Endodermal cell (in vitro differentiated cells): ENCODE results near the gene IPCEF1. TPM values are rescaled to one million over a fixed set of nuclear protein-coding genes. Genes with fewer than 3 reads are reported as not detected.

ENCODE experiments used
- DNase-seq: peaks from one replicate; pipeline ENCODE4 v3.0.0-alpha.2; 2017
- H3K27ac ChIP-seq: 2 replicates; pipeline ENCODE4 v1.5.1; 2013; ENCODE audit warnings: mild to moderate bottlenecking, low read depth, low read length, moderate library complexity
- H3K27me3 ChIP-seq: 2 replicates; pipeline ENCODE4 v1.6.1; 2013; ENCODE audit warnings: mild to moderate bottlenecking, low read length, moderate library complexity; ENCODE audit not compliant: insufficient read depth, control insufficient read depth, poor library complexity, severe bottlenecking
- H3K36me3 ChIP-seq: 2 replicates; pipeline ENCODE4 v1.7.0; 2013; ENCODE audit warnings: mild to moderate bottlenecking, low read length, moderate library complexity; ENCODE audit not compliant: control insufficient read depth, insufficient read depth
- H3K4me1 ChIP-seq: one replicate; pipeline ENCODE4 v1.7.0; 2013; ENCODE audit warnings: low read length; ENCODE audit not compliant: control insufficient read depth, insufficient read depth
- H3K4me3 ChIP-seq: 2 replicates; pipeline ENCODE4 v1.5.1; 2013; ENCODE audit warnings: mild to moderate bottlenecking, low read length, moderate library complexity
- H3K9ac ChIP-seq: 2 replicates; pipeline ENCODE4 v1.6.1; 2013; ENCODE audit warnings: mild to moderate bottlenecking, low read length, moderate library complexity; ENCODE audit not compliant: poor library complexity, severe bottlenecking; ENCODE audit errors: extremely low read depth
- H3K9me3 ChIP-seq: 2 replicates; pipeline ENCODE4 v1.6.1; 2013; ENCODE audit warnings: mild to moderate bottlenecking, low read length, moderate library complexity; ENCODE audit not compliant: control insufficient read depth
- H3K27ac Mint-ChIP-seq: 2 replicates; pipeline ENCODE4 v1.8.0; 2020; ENCODE audit warnings: mixed read lengths
- H3K27me3 Mint-ChIP-seq: 2 replicates; pipeline ENCODE4 v1.8.0; 2021; ENCODE audit warnings: mild to moderate bottlenecking, mixed read lengths; ENCODE audit not compliant: insufficient read depth
- H3K36me3 Mint-ChIP-seq: 2 replicates; pipeline ENCODE4 v1.8.0; 2020; ENCODE audit warnings: low read depth, mixed read lengths
- H3K4me1 Mint-ChIP-seq: 2 replicates; pipeline ENCODE4 v1.8.0; 2020; ENCODE audit warnings: mixed read lengths
- H3K4me3 Mint-ChIP-seq: 2 replicates; pipeline ENCODE4 v1.8.0; 2020; ENCODE audit warnings: mild to moderate bottlenecking, moderate library complexity, mixed read lengths
- H3K9me3 Mint-ChIP-seq: 2 replicates; pipeline ENCODE4 v1.8.0; 2020; ENCODE audit warnings: mild to moderate bottlenecking, mixed read lengths
- CTCF ChIP-seq: fragments of 200-600 bp; sonication (generic); conservative IDR thresholded peaks from 2 replicates; pipeline ENCODE4 v1.5.0; 2021; ENCODE audit warnings: antibody characterized with exemption, mild to moderate bottlenecking
- WGBS, 2 experiments: methylation state at CpG; one replicate each; pipeline versions ENCODE4 v1.1.5 to v1.1.7; 2013; ENCODE audit warnings: missing lambda C conversion rate in 2 of 2, mixed read lengths in 1 of 2; ENCODE audit not compliant: insufficient coverage in 1 of 2, insufficient read length in 1 of 2; 5-methylcytosine and 5-hydroxymethylcytosine counted together
- total RNA-seq, 2 donors: library from RNA; stranded (reverse); fragmentation: NEBNext Ultra II Directional in 1 of 2; extraction: Animal tissue kit (Norgen Biotek cat#: 25700) in 1 of 2; gene quantifications; 2 replicates in 1 of 2; 3 replicates in 1 of 2; pipeline ENCODE4 v1.2.1, GENCODE V29; 2021

Gene IPCEF1
- total RNA-seq, 2 donors from 2014 or later, result 2.2 to 2.8 TPM

- no peaks in the 10 kb centered on the region for H3K9me3 Mint-ChIP-seq
- peaks cover 5% of the 10 kb centered on the region for H3K4me1 Mint-ChIP-seq
- Histone ChIP-seq H3K27ac (no peak overlapping the region), H3K4me3 (no peak overlapping the region), H3K27me3 (no peaks in the 10 kb centered on the region), H3K9ac (no peak overlapping the region), H3K36me3 (no peaks in the 10 kb centered on the region), H3K4me1 (no peaks in the 10 kb centered on the region), H3K9me3 (no peaks in the 10 kb centered on the region)
- no peaks in the 10 kb centered on the region for H3K27me3 Mint-ChIP-seq
- WGBS, 2 experiments, result 89 to 100% methylated on average over 3 to 4 of the region's 4 CpGs
- H3K36me3 Mint-ChIP-seq, result no peaks in the 10 kb centered on the region
- DNase-seq, result no peak
- no peak overlapping the region for H3K4me3 Mint-ChIP-seq
- H3K27ac Mint-ChIP-seq, result no peak overlapping the region
- TF ChIP-seq CTCF, result no peak
Observed at GRCh38 chr6:154228521-154228905, 128.1 kb downstream of the IPCEF1 start.

GRCh38 chr6:154227862-154228520 is 128.6 kb downstream of the IPCEF1 start:
- Mint-ChIP-seq H3K27me3 (no peaks in the 10 kb centered on the region), H3K27ac (no peak overlapping the region), H3K4me3 (no peak overlapping the region), H3K36me3 (no peaks in the 10 kb centered on the region), H3K9me3 (no peaks in the 10 kb centered on the region), H3K4me1 (peaks cover 5% of the 10 kb centered on the region)
- Histone ChIP-seq H3K36me3 (no peaks in the 10 kb centered on the region), H3K9me3 (no peaks in the 10 kb centered on the region), H3K27me3 (no peaks in the 10 kb centered on the region), H3K9ac (no peak overlapping the region), H3K4me1 (no peaks in the 10 kb centered on the region), H3K27ac (no peak overlapping the region), H3K4me3 (no peak overlapping the region)
- WGBS, 2 experiments, result 70 to 81% methylated on average over 3 to 7 of the region's 7 CpGs
- no peak for DNase-seq
- no peak for TF ChIP-seq CTCF

- no peak overlapping the region for H3K27ac ChIP-seq
- Mint-ChIP-seq H3K4me1 (peaks cover under 1% of the 10 kb centered on the region), H3K27me3 (no peaks in the 10 kb centered on the region), H3K4me3 (no peak overlapping the region), H3K36me3 (no peaks in the 10 kb centered on the region), H3K9me3 (no peaks in the 10 kb centered on the region), H3K27ac (no peak overlapping the region)
- no peaks in the 10 kb centered on the region for H3K36me3 ChIP-seq
- H3K9ac ChIP-seq, result no peak overlapping the region
- no peaks in the 10 kb centered on the region for H3K4me1 ChIP-seq
- no peak for TF ChIP-seq CTCF
- H3K9me3 ChIP-seq, result no peaks in the 10 kb centered on the region
- H3K27me3 ChIP-seq, result no peaks in the 10 kb centered on the region
- no peak for DNase-seq
- H3K4me3 ChIP-seq, result no peak overlapping the region
- WGBS, 2 experiments, result 93 to 96% methylated on average over 3 of the region's 3 CpGs
Observed at GRCh38 chr6:154226461-154226860, 130.1 kb downstream of the IPCEF1 start.
